A549 (cell line): ENCODE data around the gene HES3. TPM values are rescaled to one million over a fixed set of nuclear protein-coding genes. Genes with fewer than 3 reads are reported as not detected.

Source experiments
- ATAC-seq, 2 experiments: fragments of 200-7000 bp in 1 of 2; fragments of >200 bp in 1 of 2; cut with Nextera tagmentation in 1 of 2; cut with Tn5 transposase in 1 of 2; 3 replicates each; pipeline versions ENCODE4 v1.8.0 to v1.9.1; 2018 to 2020; ENCODE audit warnings: mild to moderate bottlenecking in 1 of 2, moderate library complexity in 1 of 2
- CTCF ChIA-PET: fragments of 300-600 bp; sonication (Branson Sonifier 250); formaldehyde crosslinking; extraction: SDS; loops from one replicate; lab custom pipeline; 2021; ENCODE audit warnings: antibody characterized with exemption, inconsistent platforms; lab: Yijun Ruan, JAX
- POLR2A ChIA-PET: fragments of 350-600 bp; formaldehyde crosslinking; extraction: SDS; loops from one replicate; lab custom pipeline; 2021; ENCODE audit warnings: antibody characterized with exemption, inconsistent platforms; lab: Yijun Ruan, JAX
- DNase-seq, 2 experiments: peaks; one replicate each; pipeline versions ENCODE4 v3.0.0 to v3.0.0-alpha.2; 2011 to 2016; ENCODE audit warnings: low read depth in 1 of 2, low spot score in 1 of 2
- FAIRE-seq: peaks from 2 replicates; lab custom pipeline; 2011; peaks lifted over from hg19 to GRCh38; lab: Jason Lieb, UNC
- H3K27ac ChIP-seq, 2 experiments: fragments of >200 bp; sonication (Bioruptor Twin); formaldehyde crosslinking; 3 replicates each; pipeline ENCODE4 v1.5.1; 2016 to 2017
- H3K4me1 ChIP-seq: fragments of >200 bp; sonication (Bioruptor Twin); formaldehyde crosslinking; 3 replicates; pipeline ENCODE4 v1.6.1; 2016
- H3K4me2 ChIP-seq: fragments of >200 bp; sonication (Bioruptor Twin); formaldehyde crosslinking; 3 replicates; pipeline ENCODE4 v1.6.1; 2016
- H3K4me3 ChIP-seq: fragments of >200 bp; sonication (Bioruptor Twin); formaldehyde crosslinking; 3 replicates; pipeline ENCODE4 v1.5.1; 2016
- H3K9me3 ChIP-seq: fragments of >200 bp; sonication (Bioruptor Twin); formaldehyde crosslinking; 3 replicates; pipeline ENCODE4 v1.6.1; 2016
- ATOH8 ChIP-seq: fragments of 250-450 bp; sonication (Bioruptor Pico); IDR thresholded peaks from 2 replicates; pipeline ENCODE4 v1.5.0; 2020; ENCODE audit warnings: low read depth, mild to moderate bottlenecking, moderate library complexity
- BCL3 ChIP-seq: fragments of >200 bp; sonication (Bioruptor Twin); formaldehyde crosslinking; IDR thresholded peaks from 3 replicates; pipeline ENCODE4 v1.6.1; 2016
- CHD4 ChIP-seq: fragments of 200-600 bp; sonication (generic); IDR thresholded peaks from 2 replicates; pipeline ENCODE4 v1.6.1; 2016; ENCODE audit warnings: antibody characterized with exemption, mild to moderate bottlenecking, borderline replicate concordance
- E2F6 ChIP-seq: IDR thresholded peaks from 2 replicates; pipeline ENCODE4 v1.6.1; 2012; ENCODE audit warnings: low read depth, borderline replicate concordance
- EHF ChIP-seq: fragments of 250-450 bp; sonication (Bioruptor Pico); IDR thresholded peaks from 2 replicates; pipeline ENCODE4 v1.5.0; 2020; ENCODE audit warnings: mild to moderate bottlenecking
- EHMT2 ChIP-seq: fragments of 200-600 bp; sonication (generic); IDR thresholded peaks from 2 replicates; pipeline ENCODE4 v1.6.1; 2016; ENCODE audit warnings: antibody characterized with exemption, low read depth, mild to moderate bottlenecking, moderate library complexity
- ELK1 ChIP-seq: fragments of 150-350 bp; IDR thresholded peaks from 2 replicates; pipeline ENCODE4 v1.6.1; 2014; ENCODE audit warnings: low read depth, mild to moderate bottlenecking, low read length
- ESRRA ChIP-seq: fragments of 150-350 bp; IDR thresholded peaks from 2 replicates; pipeline ENCODE4 v1.6.1; 2014; ENCODE audit warnings: mild to moderate bottlenecking, low read length, borderline replicate concordance
- FOSL2 ChIP-seq, 2 experiments: fragments of 450-650 bp in 1 of 2; fragments of >200 bp in 1 of 2; sonication (Bioruptor Twin) in 1 of 2; formaldehyde crosslinking; IDR thresholded peaks; 2 replicates each; pipeline versions ENCODE4 v1.5.0 to v1.6.1; 2016 to 2020; ENCODE audit warnings: mild to moderate bottlenecking in 1 of 2, moderate library complexity in 1 of 2
- HOXB5 ChIP-seq: fragments of 250-450 bp; sonication (Bioruptor Pico); IDR thresholded peaks from 2 replicates; pipeline ENCODE4 v1.5.0; 2020; ENCODE audit warnings: mild to moderate bottlenecking, moderate library complexity
- JUNB ChIP-seq: fragments of >200 bp; sonication (Bioruptor Twin); formaldehyde crosslinking; IDR thresholded peaks from 2 replicates; pipeline ENCODE4 v1.6.1; 2016
- KDM5A ChIP-seq: fragments of 200-600 bp; sonication (generic); IDR thresholded peaks from 2 replicates; pipeline ENCODE4 v1.6.1; 2016; ENCODE audit warnings: antibody characterized with exemption, mild to moderate bottlenecking
- MAFK ChIP-seq: fragments of 450-650 bp; IDR thresholded peaks from 2 replicates; pipeline ENCODE4 v1.6.1; 2014; ENCODE audit not compliant: partially characterized antibody
- MAX ChIP-seq: IDR thresholded peaks from 2 replicates; pipeline ENCODE4 v1.6.1; 2012
- NPAS2 ChIP-seq: fragments of 250-450 bp; sonication (Bioruptor Pico); IDR thresholded peaks from 2 replicates; pipeline ENCODE4 v1.8.0; 2022; ENCODE audit warnings: mild to moderate bottlenecking, moderate library complexity, borderline replicate concordance
- PHF8 ChIP-seq: fragments of 200-600 bp; sonication (generic); IDR thresholded peaks from 2 replicates; pipeline ENCODE4 v1.6.1; 2016; ENCODE audit warnings: low read depth, mild to moderate bottlenecking, antibody characterized with exemption, moderate library complexity, borderline replicate concordance
- POLR2A ChIP-seq: IDR thresholded peaks from 2 replicates; pipeline ENCODE4 v1.6.1; 2012; ENCODE audit warnings: mild to moderate bottlenecking, low read length
- RCOR1 ChIP-seq: fragments of 150-350 bp; IDR thresholded peaks from 2 replicates; pipeline ENCODE4 v1.6.1; 2014; ENCODE audit warnings: antibody characterized with exemption, low read length, low read depth
- RNF2 ChIP-seq: fragments of 200-600 bp; sonication (generic); IDR thresholded peaks from 2 replicates; pipeline ENCODE4 v1.6.1; 2016; ENCODE audit warnings: low read depth, mild to moderate bottlenecking, antibody characterized with exemption, moderate library complexity, borderline replicate concordance
- SREBF2 ChIP-seq: fragments of 450-650 bp; IDR thresholded peaks from 2 replicates; pipeline ENCODE4 v1.6.1; 2014; ENCODE audit warnings: mild to moderate bottlenecking, moderate library complexity
- TFCP2L1 ChIP-seq: fragments of 250-450 bp; sonication (Bioruptor Pico); IDR thresholded peaks from 2 replicates; pipeline ENCODE4 v1.5.0; 2021; ENCODE audit warnings: mild to moderate bottlenecking
- ZFP36 ChIP-seq: fragments of 450-650 bp; IDR thresholded peaks from 2 replicates; pipeline ENCODE4 v1.6.1; 2014; ENCODE audit warnings: borderline replicate concordance; ENCODE audit not compliant: partially characterized antibody
- WGBS: methylation state at CpG from one replicate; pipeline ENCODE4 v1.1.6; 2017; ENCODE audit errors: missing lambda C conversion rate; 5-methylcytosine and 5-hydroxymethylcytosine counted together
- polyA plus RNA-seq, 4 experiments: library from polyadenylated mRNA; depleted of rRNA in 3 of 4; stranded (reverse); fragments of >200 nt; fragmentation: RNase III in 1 of 4; extraction: RNeasy Plus Mini Kit Qiagen cat#74134 plus additional on column Dnase treatment in 1 of 4; gene quantifications; 2 replicates in 3 of 4; 3 replicates in 1 of 4; pipeline ENCODE4 v1.2.3, GENCODE V29; 2011 to 2017

HES3 gene
- polyA plus RNA-seq, 2 of the 4 experiments (the other 2 are of a cell fraction), result not detected

- no peaks in the 10 kb centered on the region for H3K9me3 ChIP-seq
- WGBS, result no CpG with 5 or more reads among the region's 61 CpGs
- peak overlapping the region; percentile 56 to 82; a peak in 5 of 6 replicates for H3K27ac ChIP-seq
- FAIRE-seq (no peak), ATAC-seq (peak; percentile 31 to 53; a peak in 4 of 6 replicates), DNase-seq (no peak)
- ChIA-PET CTCF (interaction anchor here (0.7 to 8.4 kb wide), 3 partner anchors 10 to 81 kb away, joined by 3 to 64 read pairs (median 3); no protein-coding TSS in a partner anchor), POLR2A (no interaction called here)
- peaks cover 3% of the 10 kb centered on the region; the same call in 1 of the 3 replicates for H3K4me1 ChIP-seq
- TF ChIP-seq POLR2A (no peak), E2F6 (no peak), RNF2 (no peak), MAX (no peak), FOSL2 (IDR thresholded peaks at IDR 0.05) (no peak), FOSL2 (CRISPR knock-in tag; IDR thresholded peaks at IDR 0.05) (no peak), NPAS2 (CRISPR knock-in tag) (no peak), RCOR1 (no peak), ZFP36 (no peak), SREBF2 (no peak), EHF (no peak)
- peak overlapping the region; percentile 57 for H3K4me3 ChIP-seq
- H3K4me2 ChIP-seq, result peak overlapping the region; percentile 97
Measured at GRCh38 chr1:6260433-6260934, 16.5 kb downstream of the HES3 start.

GRCh38 chr1:6260961-6261614 is 17.1 kb downstream of the HES3 start, which contains the start of gene GPR153:
Gene GPR153 (minus strand): TSS chr1:6261098. CDS start chr1:6254905, 6,193 bp downstream.
- ChIA-PET POLR2A (no interaction called here), CTCF (interaction anchor here (0.7 to 8.4 kb wide), 2 partner anchors 14 to 81 kb away, joined by 3 to 64 read pairs; no protein-coding TSS in a partner anchor)
- Histone ChIP-seq H3K27ac (peak within 1 kb of the TSS; percentile 56 to 82; a peak in 5 of 6 replicates), H3K9me3 (no peaks in the 10 kb centered on the region), H3K4me1 (peaks cover 3% of the 10 kb centered on the region; the same call in 1 of the 3 replicates), H3K4me2 (peak within 1 kb of the TSS; percentile 97), H3K4me3 (peak within 1 kb of the TSS; percentile 57)
- peak; percentile 54; a peak in 5 of 6 replicates for ATAC-seq
- no peak for DNase-seq
- WGBS, result 53% methylated on average over 4 of the region's 78 CpGs
- TF ChIP-seq EHF (no peak), MAFK (no peak), ELK1 (no peak), BCL3 (no peak), HOXB5 (CRISPR knock-in tag) (no peak), ATOH8 (no peak), EHMT2 (no peak), FOSL2 (IDR thresholded peaks at IDR 0.05) (no peak), FOSL2 (CRISPR knock-in tag; IDR thresholded peaks at IDR 0.05) (no peak), JUNB (no peak), ESRRA (no peak), KDM5A (no peak), PHF8 (no peak), CHD4 (no peak), TFCP2L1 (CRISPR knock-in tag) (no peak)
- TF ChIP-seq, all 56 proteins: peak for 0
- no peak for FAIRE-seq
